Fibroblast of the conjunctiva (primary cell): ENCODE results near the gene CXorf49B.

Experiments
- DNase-seq: peaks from one replicate; pipeline ENCODE4 v3.0.0-alpha.2; 2010; ENCODE audit warnings: low read depth

The CXorf49B gene

GRCh38 chrX:71815906-71816156, 52.7 kb downstream of the CXorf49B start:
- no peak for DNase-seq
